OCI-LY7 (cell line): Measurements from ENCODE around the gene CFHR3.

Experiments
- CTCF ChIP-seq: fragments of 200-600 bp; sonication (generic); conservative IDR thresholded peaks from 2 replicates; pipeline ENCODE4 v1.5.1; 2014; ENCODE audit warnings: mild to moderate bottlenecking, antibody characterized with exemption, low read length, moderate library complexity, mixed read lengths
- EZH2phosphoT487 ChIP-seq: fragments of 200-600 bp; sonication (generic); IDR thresholded peaks from 2 replicates; pipeline ENCODE4 v1.6.1; 2018; ENCODE audit warnings: low read depth, borderline replicate concordance, mild to moderate bottlenecking, mixed run types, antibody characterized with exemption, low read length, moderate library complexity, mixed read lengths

GRCh38 chr1:196779093-196779492 is 4.5 kb downstream of the CFHR3 start:
- TF ChIP-seq CTCF (0 out of 2 replicates have a peak, but pooled peaks have one; percentile 10), EZH2phosphoT487 (no peak)
